Measurements from ENCODE around the gene PPL.
A peak's percentile ranks its signal among the peaks of the same experiment; 100 is the strongest.

Gene PPL

GRCh38 chr16:4937782-4938682 is 1.1 kb upstream of the PPL start:
- Histone ChIP-seq H3K79me2 (no peaks in the 10 kb centered on the region), H2AFZ (peak overlapping the region; percentile 95), H3K27me3 (ENCODE audit: control insufficient read depth, insufficient read depth, low read length) (no peaks in the 10 kb centered on the region), H3K4me3 (ENCODE audit: low read depth, low read length) (peak overlapping the region; percentile 53), H3K4me2 (ENCODE audit: low read length) (peak overlapping the region; percentile 81), H3K27ac (peak overlapping the region; percentile 93), H3K9me3 (ENCODE audit: control insufficient read depth, low read length) (no peaks in the 10 kb centered on the region), H3K4me1 (peaks cover 5% of the 10 kb centered on the region), H3K36me3 (ENCODE audit: control insufficient read depth, insufficient read depth, low read length) (no peaks in the 10 kb centered on the region), H3K9ac (peak overlapping the region; percentile 49)
- no peak for TF ChIP-seq CTCF (IDR thresholded peaks at IDR 0.05)

- H3K9me3 ChIP-seq (ENCODE audit: control insufficient read depth, low read length), result no peaks in the 10 kb centered on the region
- TF ChIP-seq CTCF (IDR thresholded peaks at IDR 0.05), result peak; percentile 33
- peak overlapping the region; percentile 71 for H3K27ac ChIP-seq
- peak overlapping the region; percentile 83 for H2AFZ ChIP-seq
- no peaks in the 10 kb centered on the region for H3K27me3 ChIP-seq (ENCODE audit: control insufficient read depth, insufficient read depth, low read length)
- peak overlapping the region; percentile 91 for H3K4me2 ChIP-seq (ENCODE audit: low read length)
- H3K4me1 ChIP-seq, result peaks cover 5% of the 10 kb centered on the region
- H3K4me3 ChIP-seq (ENCODE audit: low read depth, low read length), result peak overlapping the region; percentile 66
- no peaks in the 10 kb centered on the region for H3K36me3 ChIP-seq (ENCODE audit: control insufficient read depth, insufficient read depth, low read length)
- no peaks in the 10 kb centered on the region for H3K79me2 ChIP-seq
- no peak overlapping the region for H3K9ac ChIP-seq
Measured at GRCh38 chr16:4936181-4936990, 562 bp downstream of the PPL start.

GRCh38 chr16:4935241-4935855 is 1.6 kb downstream of the PPL start:
- Histone ChIP-seq H3K36me3 (ENCODE audit: control insufficient read depth, insufficient read depth, low read length) (no peaks in the 10 kb centered on the region), H3K4me2 (ENCODE audit: low read length) (no peak overlapping the region), H3K9me3 (ENCODE audit: control insufficient read depth, low read length) (no peaks in the 10 kb centered on the region), H3K79me2 (no peaks in the 10 kb centered on the region), H3K9ac (no peak overlapping the region), H3K27me3 (ENCODE audit: control insufficient read depth, insufficient read depth, low read length) (no peaks in the 10 kb centered on the region), H3K4me3 (ENCODE audit: low read depth, low read length) (no peak overlapping the region), H3K27ac (no peak overlapping the region), H2AFZ (no peak overlapping the region), H3K4me1 (peaks cover 5% of the 10 kb centered on the region)
- TF ChIP-seq CTCF (IDR thresholded peaks at IDR 0.05), result no peak

GRCh38 chr16:4934591-4934990 is 2.4 kb downstream of the PPL start:
- H3K27ac ChIP-seq, result no peak overlapping the region
- H3K4me2 ChIP-seq (ENCODE audit: low read length), result no peak overlapping the region
- H3K79me2 ChIP-seq, result no peaks in the 10 kb centered on the region
- no peaks in the 10 kb centered on the region for H3K36me3 ChIP-seq (ENCODE audit: control insufficient read depth, insufficient read depth, low read length)
- H3K9me3 ChIP-seq (ENCODE audit: control insufficient read depth, low read length), result no peaks in the 10 kb centered on the region
- no peak overlapping the region for H3K4me3 ChIP-seq (ENCODE audit: low read depth, low read length)
- no peak overlapping the region for H2AFZ ChIP-seq
- no peak for TF ChIP-seq CTCF (IDR thresholded peaks at IDR 0.05)
- no peaks in the 10 kb centered on the region for H3K27me3 ChIP-seq (ENCODE audit: control insufficient read depth, insufficient read depth, low read length)
- H3K9ac ChIP-seq, result no peak overlapping the region
- peaks cover 5% of the 10 kb centered on the region for H3K4me1 ChIP-seq
